ENCODE data around the gene PSTPIP1. TPM values are rescaled to one million over a fixed set of nuclear protein-coding genes. Genes with fewer than 3 reads are reported as not detected.

Gene PSTPIP1
- total RNA-seq, 2 donors from 2014 or later, result 141 to 152 TPM

DNA sequence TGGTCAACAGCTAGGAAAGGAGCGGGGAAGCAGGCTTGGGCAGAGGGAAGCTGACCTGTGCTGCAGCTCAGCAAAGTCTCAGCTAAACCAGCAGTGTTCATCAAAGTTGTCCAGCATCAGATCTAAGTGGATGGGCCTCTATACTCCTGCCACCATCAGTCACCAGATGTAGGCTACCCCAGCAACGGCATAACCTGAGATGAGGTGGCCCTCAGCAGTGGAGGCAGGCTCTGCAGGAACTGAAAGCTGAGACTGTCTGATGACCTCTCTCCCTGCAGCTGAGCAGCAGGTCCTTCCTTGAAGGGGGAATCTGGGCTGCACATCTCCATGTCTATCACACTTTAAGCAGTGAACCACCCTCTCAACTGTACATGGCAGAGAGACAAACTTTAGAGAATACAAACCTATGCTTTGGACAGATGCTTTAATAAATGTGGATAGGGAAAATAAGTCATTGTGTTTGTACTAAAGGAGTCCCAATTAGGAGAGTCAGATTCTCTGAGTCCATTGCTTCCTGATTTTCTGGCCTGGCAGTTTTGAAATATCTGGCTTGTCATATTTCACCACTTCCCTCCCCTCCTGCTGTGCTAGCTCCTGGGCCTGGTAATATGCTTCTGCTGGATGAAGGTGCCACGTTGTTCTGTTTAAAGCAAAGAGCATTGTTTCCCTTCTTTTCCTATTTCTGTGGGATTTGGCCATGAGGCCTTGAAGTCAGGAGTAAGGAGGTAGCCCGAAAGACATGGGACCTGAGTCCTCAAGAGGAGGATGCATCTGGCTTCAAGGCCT, 11.1 kb upstream of the PSTPIP1 start:
- H3K27me3 Mint-ChIP-seq (ENCODE audit: low read depth), result no peaks in the 10 kb centered on the region
- no peak for DNase-seq
- H3K4me3 Mint-ChIP-seq, result no peak overlapping the region
- H3K36me3 Mint-ChIP-seq (ENCODE audit: insufficient read depth in 2 of 2), result no peaks in the 10 kb centered on the region
- no peak overlapping the region for H3K27ac Mint-ChIP-seq
- peaks cover 43% of the 10 kb centered on the region for H3K4me1 Mint-ChIP-seq (ENCODE audit: low read depth)
- no peak for ATAC-seq (replicated peaks in 1 of 2)
- H3K9me3 Mint-ChIP-seq, result no peaks in the 10 kb centered on the region

DNA sequence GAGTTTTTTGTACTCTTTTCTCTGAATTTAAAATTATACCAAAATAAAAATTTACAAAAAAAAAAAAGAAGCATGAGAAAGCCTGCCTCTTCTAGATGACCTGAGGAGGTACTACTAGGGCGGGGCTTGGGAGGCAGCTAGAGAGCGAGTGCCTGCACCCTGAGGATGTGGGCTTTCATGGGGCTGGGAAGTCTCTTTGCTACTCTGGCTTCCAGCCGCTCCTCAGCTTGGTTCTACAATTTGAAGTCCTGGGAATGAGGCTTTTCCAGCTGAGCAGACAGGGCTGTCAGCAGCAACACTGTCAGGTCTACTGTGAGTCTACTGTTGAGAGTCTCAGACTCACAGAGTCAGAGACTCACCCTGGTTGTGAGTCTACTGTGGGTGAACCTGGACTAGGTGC, 8.2 kb upstream of the PSTPIP1 start:
- peaks cover 71% of the 10 kb centered on the region for H3K4me1 Mint-ChIP-seq (ENCODE audit: low read depth)
- ATAC-seq (replicated peaks in 1 of 2), result no peak
- DNase-seq, result no peak
- H3K4me3 Mint-ChIP-seq, result peak overlapping the region; percentile 20 to 31
- H3K27me3 Mint-ChIP-seq (ENCODE audit: low read depth), result no peaks in the 10 kb centered on the region
- H3K36me3 Mint-ChIP-seq (ENCODE audit: insufficient read depth in 2 of 2), result no peaks in the 10 kb centered on the region
- H3K9me3 Mint-ChIP-seq, result no peaks in the 10 kb centered on the region
- H3K27ac Mint-ChIP-seq, result peak overlapping the region; percentile 95

DNA sequence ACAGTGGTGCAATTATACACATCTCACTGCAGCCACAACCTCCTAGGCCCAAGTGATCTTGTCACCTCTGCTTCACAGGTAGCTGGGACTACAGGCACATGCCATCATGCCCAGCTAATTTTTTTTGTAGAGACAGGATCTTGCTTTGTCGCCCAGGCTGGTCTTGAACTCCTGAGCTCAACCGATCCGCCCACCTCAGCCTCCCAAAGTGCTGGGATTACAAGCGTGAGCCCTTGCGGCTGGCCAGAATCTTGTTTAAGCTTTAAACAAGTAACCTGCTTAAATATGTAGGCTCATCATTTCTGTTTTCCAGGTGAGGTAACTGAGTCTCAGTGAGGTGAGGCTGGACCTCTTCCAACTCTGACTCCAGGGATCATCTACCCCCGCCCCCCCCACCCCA, 7.7 kb upstream of the PSTPIP1 start:
- Mint-ChIP-seq H3K36me3 (ENCODE audit: insufficient read depth in 2 of 2) (no peaks in the 10 kb centered on the region), H3K4me1 (ENCODE audit: low read depth) (peaks cover 69% of the 10 kb centered on the region), H3K4me3 (peak overlapping the region; percentile 31), H3K27ac (peak overlapping the region; percentile 95), H3K27me3 (ENCODE audit: low read depth) (no peaks in the 10 kb centered on the region), H3K9me3 (no peaks in the 10 kb centered on the region)
- DNase-seq, result no peak
- ATAC-seq (replicated peaks in 1 of 2), result no peak

DNA sequence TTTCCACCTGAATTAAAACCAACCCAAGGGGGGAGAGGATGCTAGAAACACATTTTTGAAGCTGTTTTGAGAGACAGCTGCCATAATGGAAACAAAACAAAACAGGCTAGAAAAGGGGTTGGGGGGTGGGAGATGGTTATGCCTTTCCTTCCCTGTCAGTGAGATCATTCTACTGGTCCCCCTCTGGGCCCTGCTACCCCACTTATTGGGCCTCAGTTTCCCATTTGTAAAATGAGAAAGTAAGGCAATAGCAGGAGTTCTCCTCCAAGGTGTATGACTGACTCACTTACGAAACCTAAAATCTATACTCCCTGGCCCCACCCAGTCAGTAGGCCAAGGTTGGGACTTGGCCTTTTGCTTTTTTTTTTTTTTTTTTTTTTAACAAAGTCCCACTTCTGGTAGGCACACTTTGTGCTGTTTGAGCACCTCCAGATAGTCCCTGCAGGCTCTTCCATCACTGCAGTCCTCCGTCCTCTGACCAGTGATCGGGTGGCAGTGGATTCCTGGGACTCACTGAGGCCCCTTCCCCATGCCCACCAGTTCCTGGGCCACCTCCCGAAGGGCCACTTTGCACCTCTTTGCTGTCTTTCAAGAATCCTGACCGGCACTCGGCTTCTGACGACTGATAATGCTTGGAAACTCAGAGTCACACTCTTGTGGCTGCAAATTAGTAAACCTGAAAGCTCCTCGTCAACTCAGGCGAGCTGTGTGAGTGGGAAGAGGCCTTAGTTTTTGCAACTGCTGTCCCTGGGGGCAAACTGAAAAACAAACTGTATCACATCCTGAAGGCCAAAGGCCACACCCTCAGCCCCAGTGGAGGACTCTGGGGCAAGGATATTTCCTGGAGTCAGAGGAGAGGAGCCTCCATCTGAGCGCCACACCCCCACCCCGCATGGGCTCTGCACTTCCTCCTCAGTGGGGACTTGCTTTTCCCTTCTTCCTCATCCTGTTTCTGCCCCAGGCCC, 6.7 kb upstream of the PSTPIP1 start:
- ATAC-seq (replicated peaks in 1 of 2) (peak; percentile 89), DNase-seq (peak; percentile 86 to 89)
- peak overlapping the region; percentile 75 to 78 for H3K4me3 Mint-ChIP-seq
- no peaks in the 10 kb centered on the region for H3K36me3 Mint-ChIP-seq (ENCODE audit: insufficient read depth in 2 of 2)
- peak overlapping the region; percentile 95 for H3K27ac Mint-ChIP-seq
- no peaks in the 10 kb centered on the region for H3K27me3 Mint-ChIP-seq (ENCODE audit: low read depth)
- H3K9me3 Mint-ChIP-seq, result no peaks in the 10 kb centered on the region
- peaks cover 71% of the 10 kb centered on the region for H3K4me1 Mint-ChIP-seq (ENCODE audit: low read depth)

DNA sequence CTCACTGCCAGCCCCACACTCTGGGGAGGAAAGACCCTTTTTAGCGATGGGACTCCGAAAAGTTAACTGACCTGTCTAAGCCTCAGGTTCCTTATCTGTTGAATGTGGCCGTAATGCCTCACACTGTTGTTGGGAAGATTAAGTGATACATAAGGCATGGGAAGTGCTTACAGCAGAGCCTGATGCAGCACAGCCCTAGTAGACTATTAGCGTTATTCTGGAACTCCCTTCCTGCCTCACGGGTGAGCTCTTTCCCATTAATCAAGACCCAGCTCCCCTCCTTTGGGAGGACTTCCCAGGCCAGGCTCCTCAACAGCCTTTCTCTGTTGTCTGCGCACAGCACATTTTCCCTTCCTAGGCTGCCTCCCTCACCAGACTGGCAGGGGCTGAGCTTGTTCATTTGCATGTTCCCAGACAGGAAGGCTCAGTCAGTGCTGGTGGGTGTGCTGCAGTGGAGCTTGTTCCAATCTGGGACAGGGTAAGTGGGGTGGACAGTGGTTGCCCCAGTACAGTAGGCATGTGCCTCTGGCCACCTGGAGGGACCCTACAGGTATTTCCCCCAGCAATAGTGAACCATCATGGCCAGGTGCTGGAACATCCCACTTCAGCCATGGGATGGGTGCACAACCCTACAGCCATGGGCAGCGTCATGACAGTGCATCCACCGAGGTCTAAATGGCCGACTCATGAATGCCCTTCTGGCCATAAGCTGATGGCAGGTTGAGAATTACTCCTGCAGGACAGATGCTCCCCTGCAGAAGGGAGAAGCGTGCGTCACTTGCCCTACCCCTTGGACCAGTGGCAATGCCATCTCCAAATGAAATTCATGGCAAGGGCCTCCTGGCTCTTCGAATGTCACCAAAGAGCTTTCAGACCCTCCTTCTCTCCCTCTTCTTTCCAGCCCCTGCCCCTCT, 5.8 kb upstream of the PSTPIP1 start:
- ATAC-seq (replicated peaks in 1 of 2) (no peak), DNase-seq (no peak)
- H3K36me3 Mint-ChIP-seq (ENCODE audit: insufficient read depth in 2 of 2), result no peaks in the 10 kb centered on the region
- no peaks in the 10 kb centered on the region for H3K27me3 Mint-ChIP-seq (ENCODE audit: low read depth)
- no peaks in the 10 kb centered on the region for H3K9me3 Mint-ChIP-seq
- H3K27ac Mint-ChIP-seq, result peak overlapping the region; percentile 95
- H3K4me1 Mint-ChIP-seq (ENCODE audit: low read depth), result peaks cover 80% of the 10 kb centered on the region
- peak overlapping the region; percentile 75 to 78 for H3K4me3 Mint-ChIP-seq

DNA sequence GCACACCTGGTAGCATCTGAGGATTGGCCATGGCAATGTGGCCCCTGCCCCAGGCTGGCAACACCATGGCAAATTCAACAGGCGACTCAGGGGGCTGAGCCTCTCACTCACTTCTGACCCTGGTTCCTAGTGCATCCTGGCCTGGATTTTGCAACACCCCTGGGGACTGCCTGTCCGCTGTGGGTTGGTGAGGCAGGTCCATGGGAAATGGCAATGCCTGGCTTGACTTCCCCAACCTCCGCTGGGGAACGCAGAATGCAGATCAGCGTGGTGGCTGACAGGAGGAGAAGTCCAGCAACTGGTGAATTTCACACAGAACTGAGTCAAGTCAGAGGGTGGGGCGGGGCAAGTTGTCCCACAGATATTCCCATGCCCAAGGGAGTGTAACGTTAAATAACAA, 3.9 kb upstream of the PSTPIP1 start:
- no peaks in the 10 kb centered on the region for H3K27me3 Mint-ChIP-seq (ENCODE audit: low read depth)
- H3K36me3 Mint-ChIP-seq (ENCODE audit: insufficient read depth in 2 of 2), result peaks cover 0 to 4% of the 10 kb centered on the region in 2 donors
- ATAC-seq (replicated peaks in 1 of 2) (no peak), DNase-seq (no peak)
- H3K27ac Mint-ChIP-seq, result no peak overlapping the region
- H3K4me1 Mint-ChIP-seq (ENCODE audit: low read depth), result peaks cover 84% of the 10 kb centered on the region
- H3K9me3 Mint-ChIP-seq, result no peaks in the 10 kb centered on the region
- H3K4me3 Mint-ChIP-seq, result no peak overlapping the region

DNA sequence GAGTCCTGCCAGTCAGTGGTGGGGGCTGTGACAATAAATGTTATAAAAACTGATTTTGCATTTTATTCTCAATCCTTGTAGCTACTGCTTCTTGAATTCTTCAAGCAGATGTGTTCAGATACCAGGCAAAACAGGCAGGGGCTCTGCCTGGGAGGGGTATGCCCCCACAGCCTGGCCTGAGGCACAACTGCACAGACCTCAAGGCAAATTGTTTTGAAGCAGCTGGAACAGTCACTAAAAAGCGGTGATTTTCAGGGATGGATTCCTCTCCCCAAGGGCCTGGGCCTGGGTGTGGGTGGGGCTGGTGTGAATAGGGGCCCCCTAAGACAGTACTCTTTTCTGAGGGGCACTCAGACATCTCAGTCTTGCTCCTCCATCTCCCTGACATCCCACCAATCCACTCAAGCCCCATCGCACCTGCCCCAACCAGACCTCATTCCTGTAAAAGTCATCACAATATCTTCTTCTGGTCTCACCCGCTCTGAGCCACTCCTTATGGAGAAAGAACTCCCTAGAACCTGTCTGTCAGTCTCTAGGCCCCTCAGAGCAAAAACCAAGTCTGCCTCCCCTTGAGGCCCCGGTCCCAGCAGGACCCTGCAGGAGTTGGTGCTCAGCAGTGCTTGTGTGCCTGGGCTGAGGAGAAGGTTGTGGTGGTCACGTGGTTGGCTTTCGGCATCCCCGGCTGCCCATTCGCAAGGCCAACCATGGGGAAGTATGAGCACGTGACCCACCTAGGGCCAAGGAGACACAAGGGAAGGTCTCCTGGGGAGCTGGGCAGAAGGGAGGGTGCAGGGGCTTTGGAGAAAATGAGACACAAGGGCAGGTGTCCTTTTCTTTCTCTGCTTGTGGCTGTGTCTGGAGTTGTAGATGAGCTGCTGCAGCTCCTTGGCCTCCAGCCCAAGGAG, 2.9 kb upstream of the PSTPIP1 start:
- Mint-ChIP-seq H3K27me3 (ENCODE audit: low read depth) (no peaks in the 10 kb centered on the region), H3K27ac (no peak overlapping the region), H3K36me3 (ENCODE audit: insufficient read depth in 2 of 2) (peaks cover 2 to 6% of the 10 kb centered on the region in 2 donors), H3K9me3 (no peaks in the 10 kb centered on the region), H3K4me1 (ENCODE audit: low read depth) (peaks cover 74% of the 10 kb centered on the region), H3K4me3 (no peak overlapping the region)
- DNase-seq, result no peak
- no peak for ATAC-seq (replicated peaks in 1 of 2)

DNA sequence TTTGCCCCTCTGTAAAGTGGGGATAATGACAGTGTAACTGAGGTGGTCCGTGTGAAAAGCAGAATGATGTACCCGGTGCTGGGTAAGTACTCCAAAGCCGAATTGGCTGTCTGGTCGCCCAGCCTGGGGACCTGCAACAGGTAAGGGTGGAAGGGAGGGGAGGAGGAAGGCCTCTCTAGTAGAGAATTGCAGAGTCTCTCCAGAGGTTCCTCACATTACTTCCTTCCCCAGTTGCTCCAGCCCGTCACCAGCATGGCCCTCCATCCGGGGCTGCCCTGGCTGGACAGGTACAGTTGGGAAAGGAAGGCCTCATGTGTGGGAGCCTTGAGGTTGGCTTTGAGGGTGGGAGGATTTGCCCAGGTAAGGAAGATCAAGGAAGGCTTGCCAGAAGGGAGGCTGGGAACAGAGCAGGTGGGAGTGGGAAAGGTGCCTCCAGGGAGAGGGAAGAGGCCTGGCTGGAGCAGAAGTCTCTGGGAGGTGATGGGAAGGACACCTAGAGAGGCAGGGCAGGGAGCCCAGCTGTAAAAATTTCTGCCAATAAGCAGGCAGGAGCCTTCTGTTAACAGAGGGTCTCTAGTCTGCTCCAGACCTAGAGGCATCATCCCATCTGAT, 1.7 kb upstream of the PSTPIP1 start:
- no peak for ATAC-seq (replicated peaks in 1 of 2)
- Mint-ChIP-seq H3K27ac (peak overlapping the region; percentile 91), H3K36me3 (ENCODE audit: insufficient read depth in 2 of 2) (peaks cover 2 to 6% of the 10 kb centered on the region in 2 donors), H3K9me3 (no peaks in the 10 kb centered on the region), H3K27me3 (ENCODE audit: low read depth) (no peaks in the 10 kb centered on the region), H3K4me1 (ENCODE audit: low read depth) (peaks cover 74% of the 10 kb centered on the region), H3K4me3 (peak overlapping the region; percentile 96 to 98)
- DNase-seq, result no peak

DNA sequence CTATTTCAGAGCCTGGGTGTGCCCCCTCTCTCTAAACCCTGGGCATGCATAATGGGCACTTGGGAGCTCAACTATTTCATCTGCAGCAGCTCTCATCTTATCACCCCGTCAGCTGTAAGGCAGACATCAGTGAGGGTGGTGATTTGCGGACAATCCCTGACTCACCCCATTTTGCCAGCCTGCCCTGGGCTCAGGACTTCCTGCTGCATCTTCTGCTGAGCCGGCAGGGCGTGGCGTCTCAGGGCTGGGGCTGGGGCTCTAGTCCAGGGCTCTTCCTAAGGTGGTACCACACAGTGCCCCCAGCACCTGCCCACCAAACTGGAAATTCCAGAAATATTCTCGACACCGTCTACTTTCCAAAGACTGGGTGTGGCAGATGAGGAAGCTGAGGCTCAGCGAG, 925 bp upstream of the PSTPIP1 start:
- Mint-ChIP-seq H3K9me3 (no peaks in the 10 kb centered on the region), H3K27me3 (ENCODE audit: low read depth) (no peaks in the 10 kb centered on the region), H3K36me3 (ENCODE audit: insufficient read depth in 2 of 2) (peaks cover 2 to 6% of the 10 kb centered on the region in 2 donors), H3K4me1 (ENCODE audit: low read depth) (peaks cover 74% of the 10 kb centered on the region), H3K4me3 (peak overlapping the region; percentile 96 to 98), H3K27ac (peak overlapping the region; percentile 91)
- DNase-seq, result peak; percentile 80 to 82
- peak; percentile 62 to 63 for ATAC-seq (replicated peaks in 1 of 2)

DNA sequence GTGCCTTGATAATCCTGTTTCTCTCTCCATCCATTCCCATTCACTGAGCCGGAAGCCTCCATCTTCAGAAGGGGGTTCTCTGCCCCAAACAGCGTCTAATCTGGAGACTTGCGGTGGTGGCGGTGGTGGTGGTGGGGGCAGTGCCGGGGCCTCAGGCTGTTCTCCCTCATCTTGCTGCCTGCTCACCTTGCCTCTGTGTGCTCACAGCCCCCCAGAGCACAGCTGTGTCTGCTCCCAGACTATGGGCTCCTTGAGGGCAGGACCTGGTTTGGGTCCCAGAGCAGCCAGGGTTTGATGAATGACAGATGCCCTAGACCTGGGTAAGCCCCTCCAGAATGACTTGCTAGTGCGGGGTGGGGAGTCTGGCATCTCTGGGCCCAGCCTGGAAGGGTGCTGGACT, 430 bp upstream of the PSTPIP1 start:
- Mint-ChIP-seq H3K27ac (peak overlapping the region; percentile 91), H3K4me3 (peak overlapping the region; percentile 96 to 98), H3K27me3 (ENCODE audit: low read depth) (no peaks in the 10 kb centered on the region), H3K4me1 (ENCODE audit: low read depth) (peaks cover 74% of the 10 kb centered on the region), H3K36me3 (ENCODE audit: insufficient read depth in 2 of 2) (peaks cover 2 to 6% of the 10 kb centered on the region in 2 donors), H3K9me3 (no peaks in the 10 kb centered on the region)
- ATAC-seq (replicated peaks in 1 of 2), result peak; percentile 12 to 14
- DNase-seq, result no peak

DNA sequence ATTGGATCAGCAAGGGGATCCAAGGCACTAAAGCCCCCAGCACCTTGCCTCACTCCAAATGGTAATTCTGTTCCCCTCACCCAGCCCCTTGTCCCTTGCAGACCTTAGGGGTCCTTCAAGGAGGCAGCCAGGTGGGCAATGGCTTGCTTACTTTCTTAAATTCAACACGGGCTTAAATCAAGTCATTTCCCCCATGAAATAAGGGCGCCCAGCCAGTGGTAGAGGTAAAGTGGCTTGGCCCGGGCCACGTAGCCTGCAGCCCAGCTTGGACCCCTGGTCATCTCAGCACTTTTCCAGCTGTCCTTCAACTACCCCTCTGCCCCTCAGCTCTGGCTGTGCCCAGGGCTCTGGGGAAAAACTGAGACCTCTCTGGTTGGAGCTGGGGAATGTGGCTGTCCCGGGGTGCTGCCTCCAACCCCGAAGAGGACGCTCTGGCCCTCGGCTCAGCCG, 1.2 kb downstream of the PSTPIP1 start:
- Mint-ChIP-seq H3K36me3 (ENCODE audit: insufficient read depth in 2 of 2) (peaks cover 2 to 6% of the 10 kb centered on the region in 2 donors), H3K27ac (peak overlapping the region; percentile 96), H3K9me3 (no peaks in the 10 kb centered on the region), H3K27me3 (ENCODE audit: low read depth) (no peaks in the 10 kb centered on the region), H3K4me3 (peak overlapping the region; percentile 96 to 98), H3K4me1 (ENCODE audit: low read depth) (peaks cover 74% of the 10 kb centered on the region)
- DNase-seq, result no peak
- no peak for ATAC-seq (replicated peaks in 1 of 2)
